Ovary (tissue), 9 donors: Measurements from ENCODE around the gene PPARA. TPM values are rescaled to one million over a fixed set of nuclear protein-coding genes. Genes with fewer than 3 reads are reported as not detected.

Experiments used
- DNase-seq, 5 donors: peaks; one replicate each; pipeline ENCODE4 v3.0.0-alpha.2; 2019 to 2020
- H3K27ac ChIP-seq, 2 donors: fragments of 200-600 bp; one replicate each; pipeline versions ENCODE4 v1.5.1 to v1.8.0; 2019 to 2022
- H3K27me3 ChIP-seq: fragments of 200-600 bp; one replicate; pipeline ENCODE4 v1.8.0; 2022
- H3K36me3 ChIP-seq: fragments of 200-600 bp; sonication (generic); one replicate; pipeline ENCODE4 v1.5.1; 2019
- H3K4me1 ChIP-seq: one replicate; pipeline ENCODE4 v1.8.1; 2013; ENCODE audit warnings: mild to moderate bottlenecking, moderate library complexity; ENCODE audit not compliant: insufficient read depth
- H3K4me3 ChIP-seq: fragments of 200-600 bp; sonication (generic); one replicate; pipeline ENCODE4 v1.5.1; 2017
- H3K9me3 ChIP-seq, 2 donors: fragments of 200-600 bp in 1 of 2; sonication (generic) in 1 of 2; one replicate each; pipeline versions ENCODE4 v1.5.1 to v1.8.1; 2013 to 2019; ENCODE audit warnings: mild to moderate bottlenecking in 1 of 2, moderate library complexity in 1 of 2
- EP300 ChIP-seq: sonication (generic); formaldehyde crosslinking; IDR thresholded peaks from one replicate; pipeline ENCODE4 v1.6.1; 2017; ENCODE audit warnings: antibody characterized with exemption
- POLR2A ChIP-seq: fragments of 450-650 bp; IDR thresholded peaks from one replicate; pipeline ENCODE4 v1.6.1; 2017; ENCODE audit warnings: antibody characterized with exemption, mild to moderate bottlenecking, moderate library complexity
- WGBS, 3 donors: extraction: QIAGEN DNeasy Blood & Tissue Kit in 1 of 3; methylation state at CpG; one replicate each; pipeline versions ENCODE4 v1.1.5 to v1.1.7; 2013 to 2017; 5-methylcytosine and 5-hydroxymethylcytosine counted together
- intact Hi-C, 4 donors: fragments of 100-400 bp; cut with DNase I; formaldehyde crosslinking; loops; one replicate each; pipeline versions ENCODE4 v1.11.0 to v1.15.1; 2022 to 2023
- polyA plus RNA-seq, 2 donors: library from polyadenylated mRNA; stranded (reverse); fragments of 200-250 nt in 1 of 2; fragments of 350-450 nt in 1 of 2; fragmentation: Illumina TruSeq in 1 of 2; extraction: RNeasy Lipid Tissue Mini Kit (QIAGEN cat#74804) in 1 of 2; gene quantifications; one replicate each; pipeline ENCODE4 v1.2.3, GENCODE V29; 2013 to 2014
- total RNA-seq, 7 donors: library from RNA; depleted of rRNA in 2 of 7; stranded (reverse); fragments of >200 nt in 2 of 7; fragmentation: NEBNext Ultra II Directional in 3 of 7; extraction: Animal tissue kit (Norgen Biotek cat#: 25700) in 3 of 7; gene quantifications; one replicate each; pipeline versions ENCODE4 v1.1.0 to v1.2.4, GENCODE V29; 2016 to 2023
- TF ChIP-seq, protein P1 (sequence below), 3 donors: fragments of 450-650 bp in 2 of 3; fragments of 200-600 bp in 1 of 3; IDR thresholded peaks; one replicate each; pipeline versions ENCODE4 v1.5.1 to v1.8.0; 2016 to 2022; ENCODE audit warnings: antibody characterized with exemption in 3 of 3, mild to moderate bottlenecking in 1 of 3
- donor health status: DM: no; HTN: no; CAD: no; lungs with moderate emphysema.
- donor health status: DM: no; HTN: no; CAD: no.
- donor health status: Bipolar disorder and iron deficiency.
- donor health status: DM: yes; HTN: yes; CAD: no.
- donor health status: DM: no; HTN: no; CAD: no.
- donor health status: DM: yes; HTN: yes; CAD: no.

The PPARA gene
- total and polyA plus RNA-seq, 9 donors, result 9.7 to 41.0 (median 29.9) TPM

DNA sequence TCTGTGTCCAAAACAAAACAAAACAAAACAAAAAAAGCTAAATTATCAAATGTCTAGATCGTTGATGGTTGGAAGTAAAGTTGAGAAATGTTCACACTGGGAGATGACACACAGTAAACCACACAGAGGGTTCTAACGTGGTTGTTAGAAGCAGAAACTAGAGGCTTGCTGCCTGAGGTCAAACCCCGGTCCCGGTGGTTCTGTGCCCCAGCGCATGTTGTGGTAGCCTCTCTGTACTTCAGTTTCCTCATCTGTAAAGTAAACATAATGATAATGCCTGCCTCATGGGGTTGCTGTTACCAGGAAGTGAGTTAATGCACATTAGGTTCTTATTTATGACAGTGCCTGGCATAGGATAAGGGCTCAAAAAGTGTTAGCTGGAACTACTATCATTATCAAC is 33.4 kb downstream of the PPARA start:
- DNase-seq, result no peak
- no peaks in the 10 kb centered on the region for H3K27me3 ChIP-seq
- no peak overlapping the region for H3K4me3 ChIP-seq
- H3K27ac ChIP-seq, result no peak overlapping the region
- H3K4me1 ChIP-seq, result no peaks in the 10 kb centered on the region
- TF ChIP-seq, protein P1, sequence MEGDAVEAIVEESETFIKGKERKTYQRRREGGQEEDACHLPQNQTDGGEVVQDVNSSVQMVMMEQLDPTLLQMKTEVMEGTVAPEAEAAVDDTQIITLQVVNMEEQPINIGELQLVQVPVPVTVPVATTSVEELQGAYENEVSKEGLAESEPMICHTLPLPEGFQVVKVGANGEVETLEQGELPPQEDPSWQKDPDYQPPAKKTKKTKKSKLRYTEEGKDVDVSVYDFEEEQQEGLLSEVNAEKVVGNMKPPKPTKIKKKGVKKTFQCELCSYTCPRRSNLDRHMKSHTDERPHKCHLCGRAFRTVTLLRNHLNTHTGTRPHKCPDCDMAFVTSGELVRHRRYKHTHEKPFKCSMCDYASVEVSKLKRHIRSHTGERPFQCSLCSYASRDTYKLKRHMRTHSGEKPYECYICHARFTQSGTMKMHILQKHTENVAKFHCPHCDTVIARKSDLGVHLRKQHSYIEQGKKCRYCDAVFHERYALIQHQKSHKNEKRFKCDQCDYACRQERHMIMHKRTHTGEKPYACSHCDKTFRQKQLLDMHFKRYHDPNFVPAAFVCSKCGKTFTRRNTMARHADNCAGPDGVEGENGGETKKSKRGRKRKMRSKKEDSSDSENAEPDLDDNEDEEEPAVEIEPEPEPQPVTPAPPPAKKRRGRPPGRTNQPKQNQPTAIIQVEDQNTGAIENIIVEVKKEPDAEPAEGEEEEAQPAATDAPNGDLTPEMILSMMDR (IDR thresholded peaks at IDR 0.05), result no peak
- TF ChIP-seq EP300, result no peak
- TF ChIP-seq POLR2A, result no peak
- H3K9me3 ChIP-seq, result peaks cover 0 to 5% of the 10 kb centered on the region in 2 donors
- 88 to 92% (median 92%) methylated on average over 5 of the region's 5 CpGs for WGBS, 3 donors
- intact Hi-C loops, result loop anchor here in 1 of 4 donors (1.0 kb wide), 1 partner anchor 47 kb away; no protein-coding TSS in a partner anchor
- H3K36me3 ChIP-seq, result no peaks in the 10 kb centered on the region

DNA sequence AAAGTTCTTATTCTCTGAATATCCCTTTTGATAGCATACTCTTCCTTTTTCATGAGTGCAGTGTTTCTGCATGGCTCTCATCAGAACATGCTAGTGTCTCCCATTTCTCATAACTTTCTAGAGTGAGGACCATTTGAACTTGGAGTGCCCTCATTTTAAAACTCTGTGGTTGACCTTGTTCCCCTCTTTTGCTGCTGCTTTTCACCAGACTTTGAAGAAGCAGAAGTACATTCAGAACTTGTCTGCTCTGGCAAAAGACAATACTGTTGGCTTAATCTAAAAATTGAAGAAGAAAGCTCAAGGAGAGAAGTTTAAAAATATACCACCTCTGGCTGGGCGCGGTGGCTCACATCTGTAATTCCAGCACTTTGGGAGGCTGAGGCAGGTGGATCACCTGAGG is 35.0 kb downstream of the PPARA start:
- H3K9me3 ChIP-seq, result peaks cover 0 to 4% of the 10 kb centered on the region in 2 donors
- no peaks in the 10 kb centered on the region for H3K36me3 ChIP-seq
- no peaks in the 10 kb centered on the region for H3K4me1 ChIP-seq
- intact Hi-C loops, result no loop called here
- no peak overlapping the region for H3K27ac ChIP-seq
- H3K4me3 ChIP-seq, result no peak overlapping the region
- TF ChIP-seq, protein P1 (IDR thresholded peaks at IDR 0.05), result no peak
- TF ChIP-seq POLR2A (no peak), EP300 (no peak)
- H3K27me3 ChIP-seq, result no peaks in the 10 kb centered on the region
- DNase-seq, result no peak
- 94 to 98% (median 96%) methylated on average over 2 of the region's 2 CpGs for WGBS, 3 donors

DNA sequence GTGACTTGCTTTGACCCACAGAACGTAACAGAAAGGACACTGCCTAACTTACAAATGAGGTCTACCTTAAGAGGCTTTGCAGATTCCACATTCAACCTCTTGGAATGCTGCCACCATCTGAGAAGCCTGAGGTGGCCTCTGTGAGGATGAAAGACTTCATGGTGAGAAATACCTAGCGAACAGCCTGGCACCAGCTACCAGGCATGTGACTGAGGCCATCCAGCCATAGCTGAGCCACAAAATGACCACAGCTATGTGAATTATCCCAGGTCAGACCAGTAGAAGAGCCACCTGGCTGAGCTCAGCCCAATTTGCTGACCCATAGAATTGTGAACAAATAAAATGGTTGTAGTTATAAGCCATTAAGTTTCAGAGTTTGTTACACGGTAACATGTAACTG is 37.5 kb downstream of the PPARA start:
- no peaks in the 10 kb centered on the region for H3K36me3 ChIP-seq
- H3K27me3 ChIP-seq, result no peaks in the 10 kb centered on the region
- no peak overlapping the region for H3K4me3 ChIP-seq
- H3K9me3 ChIP-seq, result no peaks in the 10 kb centered on the region
- DNase-seq, result no peak
- WGBS, 3 donors, result 97 to 100% (median 98%) methylated on average over 3 of the region's 3 CpGs
- intact Hi-C loops, result no loop called here
- H3K27ac ChIP-seq, result no peak overlapping the region
- no peak for TF ChIP-seq POLR2A
- TF ChIP-seq EP300, result no peak
- TF ChIP-seq, protein P1 (IDR thresholded peaks at IDR 0.05), result no peak
- H3K4me1 ChIP-seq, result no peaks in the 10 kb centered on the region

DNA sequence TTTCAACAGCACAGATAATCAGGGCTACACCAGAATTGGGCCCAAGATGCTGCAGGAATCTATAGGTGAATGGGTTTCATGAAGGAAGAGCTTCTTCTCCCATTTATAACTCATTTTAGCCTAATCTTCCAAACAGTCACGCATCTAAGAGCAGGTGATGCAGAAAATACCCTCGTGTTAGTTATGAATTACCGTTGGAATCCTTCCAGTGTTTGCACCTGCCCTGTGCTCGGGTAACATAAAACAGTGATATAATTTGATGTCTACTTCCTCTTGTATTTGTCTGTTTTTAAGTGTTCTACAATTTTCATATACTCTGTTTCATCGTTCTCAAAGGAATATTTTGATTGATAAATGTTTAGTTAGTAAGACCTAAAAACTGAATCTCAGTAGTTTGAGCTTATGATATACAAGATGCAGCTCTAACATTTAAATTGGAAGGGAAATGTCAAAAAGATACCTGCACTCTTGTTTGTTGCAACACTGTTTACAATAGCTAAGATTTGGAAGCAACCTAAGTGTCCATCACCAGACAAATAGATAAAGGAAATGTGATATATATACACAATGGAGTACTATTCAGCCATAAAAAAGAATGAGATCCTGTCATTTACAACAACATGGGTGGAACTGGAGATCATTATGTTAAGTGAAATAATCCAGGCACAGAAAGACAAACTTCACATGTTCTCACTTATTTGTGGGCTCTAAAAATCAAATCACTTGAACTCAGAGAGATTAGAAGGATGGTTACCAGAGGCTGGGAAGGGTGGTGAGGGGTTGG is 42.1 kb downstream of the PPARA start:
- Histone ChIP-seq H3K36me3 (no peaks in the 10 kb centered on the region), H3K27ac (no peak overlapping the region), H3K27me3 (no peaks in the 10 kb centered on the region), H3K4me1 (peaks cover 5% of the 10 kb centered on the region), H3K4me3 (no peak overlapping the region), H3K9me3 (no peaks in the 10 kb centered on the region)
- intact Hi-C loops, result no loop called here
- no peak for TF ChIP-seq POLR2A
- no peak for TF ChIP-seq EP300
- DNase-seq, result no peak
- WGBS, 3 donors, result 85 to 89% (median 88%) methylated on average over 5 of the region's 5 CpGs

DNA sequence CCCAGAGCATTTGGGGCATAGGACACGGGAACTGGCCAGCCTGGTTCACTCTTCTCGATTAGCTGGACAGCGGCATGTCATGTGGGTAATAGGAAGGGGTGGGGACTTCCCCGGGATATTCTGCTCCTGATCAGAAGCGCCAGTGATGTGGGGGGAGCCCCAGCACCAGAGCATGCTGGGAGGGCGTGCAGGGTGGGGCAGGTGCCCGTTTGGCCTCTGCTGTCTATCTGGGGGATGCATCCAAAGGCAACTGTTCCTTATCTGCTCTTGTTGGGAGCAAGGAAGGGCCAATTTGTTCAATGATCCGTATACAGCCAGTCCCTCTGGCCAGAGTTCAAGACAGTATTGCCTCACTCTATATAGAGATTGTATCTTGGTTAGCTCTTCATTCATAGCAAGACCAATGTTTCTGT is 43.6 kb downstream of the PPARA start:
- TF ChIP-seq EP300, result no peak
- TF ChIP-seq, protein P1 (IDR thresholded peaks at IDR 0.05), result no peak
- TF ChIP-seq POLR2A, result no peak
- intact Hi-C loops, result no loop called here
- no peak overlapping the region for H3K27ac ChIP-seq
- no peak overlapping the region for H3K4me3 ChIP-seq
- H3K27me3 ChIP-seq, result no peaks in the 10 kb centered on the region
- no peaks in the 10 kb centered on the region for H3K9me3 ChIP-seq
- peaks cover 5% of the 10 kb centered on the region for H3K4me1 ChIP-seq
- H3K36me3 ChIP-seq, result no peaks in the 10 kb centered on the region
- 72 to 81% (median 75%) methylated on average over 8 of the region's 8 CpGs for WGBS, 3 donors
- no peak for DNase-seq
